ENCODE results near the gene NDRG2. TPM values are rescaled to one million over a fixed set of nuclear protein-coding genes. Genes with fewer than 3 reads are reported as not detected.

The NDRG2 gene
- total and polyA plus RNA-seq, 9 of the 15 experiments (the other 6 are each of a cell fraction or from before 2014, with no cell fraction given) = 10.1 to 105 (median 41.0) TPM

GRCh38 chr14:21024585-21025370 lies at the start of gene NDRG2 (continued):
- TF ChIP-seq, protein P1, sequence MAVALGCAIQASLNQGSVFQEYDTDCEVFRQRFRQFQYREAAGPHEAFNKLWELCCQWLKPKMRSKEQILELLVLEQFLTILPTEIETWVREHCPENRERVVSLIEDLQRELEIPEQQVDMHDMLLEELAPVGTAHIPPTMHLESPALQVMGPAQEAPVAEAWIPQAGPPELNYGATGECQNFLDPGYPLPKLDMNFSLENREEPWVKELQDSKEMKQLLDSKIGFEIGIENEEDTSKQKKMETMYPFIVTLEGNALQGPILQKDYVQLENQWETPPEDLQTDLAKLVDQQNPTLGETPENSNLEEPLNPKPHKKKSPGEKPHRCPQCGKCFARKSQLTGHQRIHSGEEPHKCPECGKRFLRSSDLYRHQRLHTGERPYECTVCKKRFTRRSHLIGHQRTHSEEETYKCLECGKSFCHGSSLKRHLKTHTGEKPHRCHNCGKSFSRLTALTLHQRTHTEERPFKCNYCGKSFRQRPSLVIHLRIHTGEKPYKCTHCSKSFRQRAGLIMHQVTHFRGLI (CRISPR knock-in tag; IDR thresholded peaks at IDR 0.05) = no peak
- peak; percentile 61; the same call in 1 of the 2 replicates for TF ChIP-seq NCOA6 (IDR thresholded peaks at IDR 0.05)
- TF ChIP-seq SP1 (CRISPR knock-in tag; IDR thresholded peaks at IDR 0.05) = no peak
- no peak for TF ChIP-seq ZNF778 (CRISPR knock-in tag; IDR thresholded peaks at IDR 0.05)
- TF ChIP-seq, protein P2, sequence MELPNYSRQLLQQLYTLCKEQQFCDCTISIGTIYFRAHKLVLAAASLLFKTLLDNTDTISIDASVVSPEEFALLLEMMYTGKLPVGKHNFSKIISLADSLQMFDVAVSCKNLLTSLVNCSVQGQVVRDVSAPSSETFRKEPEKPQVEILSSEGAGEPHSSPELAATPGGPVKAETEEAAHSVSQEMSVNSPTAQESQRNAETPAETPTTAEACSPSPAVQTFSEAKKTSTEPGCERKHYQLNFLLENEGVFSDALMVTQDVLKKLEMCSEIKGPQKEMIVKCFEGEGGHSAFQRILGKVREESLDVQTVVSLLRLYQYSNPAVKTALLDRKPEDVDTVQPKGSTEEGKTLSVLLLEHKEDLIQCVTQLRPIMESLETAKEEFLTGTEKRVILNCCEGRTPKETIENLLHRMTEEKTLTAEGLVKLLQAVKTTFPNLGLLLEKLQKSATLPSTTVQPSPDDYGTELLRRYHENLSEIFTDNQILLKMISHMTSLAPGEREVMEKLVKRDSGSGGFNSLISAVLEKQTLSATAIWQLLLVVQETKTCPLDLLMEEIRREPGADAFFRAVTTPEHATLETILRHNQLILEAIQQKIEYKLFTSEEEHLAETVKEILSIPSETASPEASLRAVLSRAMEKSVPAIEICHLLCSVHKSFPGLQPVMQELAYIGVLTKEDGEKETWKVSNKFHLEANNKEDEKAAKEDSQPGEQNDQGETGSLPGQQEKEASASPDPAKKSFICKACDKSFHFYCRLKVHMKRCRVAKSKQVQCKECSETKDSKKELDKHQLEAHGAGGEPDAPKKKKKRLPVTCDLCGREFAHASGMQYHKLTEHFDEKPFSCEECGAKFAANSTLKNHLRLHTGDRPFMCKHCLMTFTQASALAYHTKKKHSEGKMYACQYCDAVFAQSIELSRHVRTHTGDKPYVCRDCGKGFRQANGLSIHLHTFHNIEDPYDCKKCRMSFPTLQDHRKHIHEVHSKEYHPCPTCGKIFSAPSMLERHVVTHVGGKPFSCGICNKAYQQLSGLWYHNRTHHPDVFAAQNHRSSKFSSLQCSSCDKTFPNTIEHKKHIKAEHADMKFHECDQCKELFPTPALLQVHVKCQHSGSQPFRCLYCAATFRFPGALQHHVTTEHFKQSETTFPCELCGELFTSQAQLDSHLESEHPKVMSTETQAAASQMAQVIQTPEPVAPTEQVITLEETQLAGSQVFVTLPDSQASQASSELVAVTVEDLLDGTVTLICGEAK (IDR thresholded peaks at IDR 0.05) = peak; percentile 44; the same call in 1 of the 2 replicates
- TF ChIP-seq, protein P2 (CRISPR knock-in tag; IDR thresholded peaks at IDR 0.05) = no peak
- no peak for TF ChIP-seq POLR2B (IDR thresholded peaks at IDR 0.05; ENCODE audit: low read depth, partially characterized antibody)
- TF ChIP-seq NCOA2 (IDR thresholded peaks at IDR 0.05; ENCODE audit: partially characterized antibody in 2 of 2) = no peak
- TF ChIP-seq JUNB (CRISPR knock-in tag; conservative IDR thresholded peaks at IDR 0.05) = no peak
- TF ChIP-seq, protein P3, sequence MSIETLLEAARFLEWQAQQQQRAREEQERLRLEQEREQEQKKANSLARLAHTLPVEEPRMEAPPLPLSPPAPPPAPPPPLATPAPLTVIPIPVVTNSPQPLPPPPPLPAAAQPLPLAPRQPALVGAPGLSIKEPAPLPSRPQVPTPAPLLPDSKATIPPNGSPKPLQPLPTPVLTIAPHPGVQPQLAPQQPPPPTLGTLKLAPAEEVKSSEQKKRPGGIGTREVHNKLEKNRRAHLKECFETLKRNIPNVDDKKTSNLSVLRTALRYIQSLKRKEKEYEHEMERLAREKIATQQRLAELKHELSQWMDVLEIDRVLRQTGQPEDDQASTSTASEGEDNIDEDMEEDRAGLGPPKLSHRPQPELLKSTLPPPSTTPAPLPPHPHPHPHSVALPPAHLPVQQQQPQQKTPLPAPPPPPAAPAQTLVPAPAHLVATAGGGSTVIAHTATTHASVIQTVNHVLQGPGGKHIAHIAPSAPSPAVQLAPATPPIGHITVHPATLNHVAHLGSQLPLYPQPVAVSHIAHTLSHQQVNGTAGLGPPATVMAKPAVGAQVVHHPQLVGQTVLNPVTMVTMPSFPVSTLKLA (conservative IDR thresholded peaks at IDR 0.05) = peak in 1 of 2 experiments; percentile 52; a peak in 1 of 4 replicates
- TF ChIP-seq JUN (IDR thresholded peaks at IDR 0.05; ENCODE audit: borderline replicate concordance, low read depth, low read length) = no peak
- TF ChIP-seq JUN (CRISPR knock-in tag; IDR thresholded peaks at IDR 0.05; ENCODE audit: borderline replicate concordance) = no peak
- TF ChIP-seq SRSF9 (IDR thresholded peaks at IDR 0.05; ENCODE audit: borderline replicate concordance, low read depth, low read length) = no peak
- TF ChIP-seq MYC (IDR thresholded peaks at IDR 0.05; ENCODE audit: low read depth, low read length) = peak; percentile 53; the same call in 1 of the 2 replicates
- no peak; the same call in 1 of the 2 replicates for TF ChIP-seq MYC (CRISPR knock-in tag; IDR thresholded peaks at IDR 0.05; ENCODE audit: borderline replicate concordance, low read depth)
- TF ChIP-seq U2AF2 (optimal IDR thresholded peaks at IDR 0.05; ENCODE audit: low read depth, low read length) = no peak

Measured in K562 (cell line).